ENCODE results near the gene ADGRL1. TPM values are rescaled to one million over a fixed set of nuclear protein-coding genes. Genes with fewer than 3 reads are reported as not detected.

The ADGRL1 gene
- total RNA-seq, 1 experiment from 2014 or later = 88.6 TPM

GRCh38 chr19:14120497-14120780, 85.5 kb downstream of the ADGRL1 start:
- H3K4me1 ChIP-seq (ENCODE audit: control insufficient read depth in 1 of 2, insufficient read depth in 2 of 2, low read length in 2 of 2) = peaks cover 14 to 20% of the 10 kb centered on the region in 2 experiments
- peaks cover 12 to 16% of the 10 kb centered on the region in 2 experiments for H3K36me3 ChIP-seq (ENCODE audit: control insufficient read depth in 1 of 2, insufficient read depth in 2 of 2, low read length in 2 of 2)
- no peak overlapping the region for H2AFZ ChIP-seq (ENCODE audit: low read depth, low read length, poor library complexity, severe bottlenecking)
- BruUV-seq (replicated peaks) = no TSS peak
- DNase-seq (ENCODE audit: low read depth, low spot score) = no peak
- H3K9me3 ChIP-seq (ENCODE audit: control insufficient read depth in 1 of 2, insufficient read depth in 1 of 2, low read depth in 1 of 2, low read length in 2 of 2) = no peaks in the 10 kb centered on the region
- H3K4me2 ChIP-seq (ENCODE audit: low read length) = no peak overlapping the region
- H3K4me3 ChIP-seq (replicated peaks in 1 of 2; ENCODE audit: low read depth in 1 of 2, low read length in 2 of 2) = no peak overlapping the region
- no peaks in the 10 kb centered on the region for H3K9me2 ChIP-seq (ENCODE audit: insufficient read depth)
- TF ChIP-seq CEBPB (IDR thresholded peaks at IDR 0.05; ENCODE audit: low read depth) (no peak), JUND (IDR thresholded peaks at IDR 0.05) (no peak), ELF1 (IDR thresholded peaks at IDR 0.05; ENCODE audit: borderline replicate concordance, low read depth) (no peak), YY1 (IDR thresholded peaks at IDR 0.05; ENCODE audit: extremely low read depth, insufficient replicate concordance, low read depth, low read length) (no peak), SP1 (IDR thresholded peaks at IDR 0.05; ENCODE audit: low read depth) (no peak), POLR2AphosphoS5 (IDR thresholded peaks at IDR 0.05; ENCODE audit: low read depth, low read length) (no peak), EGR1 (IDR thresholded peaks at IDR 0.05; ENCODE audit: low read depth) (no peak), ZFX (IDR thresholded peaks at IDR 0.05) (no peak), REST (IDR thresholded peaks at IDR 0.05; ENCODE audit: low read depth) (no peak), ZNF274 (IDR thresholded peaks at IDR 0.05; ENCODE audit: low read depth, low read length) (no peak), CBX3 (IDR thresholded peaks at IDR 0.05; ENCODE audit: low read depth) (no peak), SIN3A (IDR thresholded peaks at IDR 0.05; ENCODE audit: low read depth) (no peak), SRF (IDR thresholded peaks at IDR 0.05; ENCODE audit: low read depth) (no peak), EZH2phosphoT487 (IDR thresholded peaks at IDR 0.05; ENCODE audit: borderline replicate concordance) (no peak), TCF7L2 (IDR thresholded peaks at IDR 0.05; ENCODE audit: borderline replicate concordance, extremely low read depth, insufficient read depth, insufficient read length) (no peak), CTCF (IDR thresholded peaks at IDR 0.05 in 2 of 3, conservative IDR thresholded peaks at IDR 0.05 in 1 of 3; ENCODE audit: borderline replicate concordance in 1 of 3, insufficient read depth in 1 of 3, low read depth in 2 of 3, low read length in 2 of 3) (no peak), POLR2A (IDR thresholded peaks at IDR 0.05; ENCODE audit: borderline replicate concordance, extremely low read depth, insufficient read depth, insufficient read length) (no peak), EZH2 (IDR thresholded peaks at IDR 0.05) (no peak), ATF3 (IDR thresholded peaks at IDR 0.05) (no peak)
- peaks cover 10% of the 10 kb centered on the region; the same call in 1 of the 2 replicates for H3K79me2 ChIP-seq (ENCODE audit: insufficient read depth, low read length)
- H3K27ac ChIP-seq (ENCODE audit: low read depth, low read length) = no peak overlapping the region
- intact Hi-C loops (cut with micrococcal nuclease) = no loop called here
- ChIA-PET POLR2A (no interaction called here), CTCF (no interaction called here), RAD21 (ENCODE audit: low non-redundant PET in 1 of 2, low total read pairs in 2 of 2, uncharacterized antibody in 2 of 2, unreplicated experiment in 2 of 2) (no interaction called here)
- H3K27me3 ChIP-seq (ENCODE audit: insufficient read depth, low read length) = no peaks in the 10 kb centered on the region
- no peak overlapping the region for H3K9ac ChIP-seq (ENCODE audit: low read length)
- no peak for ATAC-seq
- H4K20me1 ChIP-seq (ENCODE audit: insufficient read depth) = no peaks in the 10 kb centered on the region
